Liver (tissue), 9 donors: ENCODE measurements around the gene PRPF19. TPM values are rescaled to one million over a fixed set of nuclear protein-coding genes. Genes with fewer than 3 reads are reported as not detected.

Experiments used
- DNase-seq: peaks from one replicate; pipeline ENCODE4 v3.0.0-alpha.2; 2017; ENCODE audit warnings: low spot score
- H3K27ac ChIP-seq, 2 donors: one replicate each; pipeline ENCODE4 v1.7.0; 2013; ENCODE audit warnings: inconsistent platforms in 2 of 2, low read length in 2 of 2, control low read depth in 1 of 2, low read depth in 1 of 2, mild to moderate bottlenecking in 1 of 2
- H3K27me3 ChIP-seq, 4 donors: one replicate each; pipeline versions ENCODE4 v1.6.1 to v1.7.0; 2013; ENCODE audit warnings: low read length in 3 of 4, inconsistent platforms in 1 of 4, mild to moderate bottlenecking in 1 of 4, moderate library complexity in 1 of 4; ENCODE audit not compliant: control insufficient read depth in 4 of 4, insufficient read depth in 4 of 4
- H3K36me3 ChIP-seq, 4 donors: one replicate each; pipeline versions ENCODE4 v1.6.1 to v1.7.0; 2013; ENCODE audit warnings: low read length in 3 of 4, mild to moderate bottlenecking in 3 of 4, low read depth in 1 of 4, moderate library complexity in 1 of 4; ENCODE audit not compliant: control insufficient read depth in 4 of 4, insufficient read depth in 3 of 4
- H3K4me1 ChIP-seq, 4 donors: one replicate each; pipeline versions ENCODE4 v1.6.1 to v1.7.0; 2013; ENCODE audit warnings: low read length in 3 of 4, mild to moderate bottlenecking in 3 of 4, moderate library complexity in 1 of 4; ENCODE audit not compliant: control insufficient read depth in 4 of 4, insufficient read depth in 4 of 4
- H3K4me3 ChIP-seq, 3 donors: one replicate each; pipeline versions ENCODE4 v1.6.1 to v1.7.0; 2013; ENCODE audit warnings: low read length in 3 of 3, control low read depth in 1 of 3, low read depth in 1 of 3, mild to moderate bottlenecking in 1 of 3
- H3K9ac ChIP-seq, 2 donors: one replicate each; pipeline ENCODE4 v1.7.0; 2013; ENCODE audit warnings: low read length in 2 of 2, mild to moderate bottlenecking in 2 of 2, moderate library complexity in 2 of 2, control low read depth in 1 of 2, low read depth in 1 of 2
- H3K9me3 ChIP-seq, 4 donors: one replicate each; pipeline versions ENCODE4 v1.6.1 to v1.7.0; 2013; ENCODE audit warnings: low read length in 3 of 4; ENCODE audit not compliant: control insufficient read depth in 4 of 4
- CTCF ChIP-seq: fragments of 150-350 bp; IDR thresholded peaks from 2 replicates; pipeline ENCODE4 v1.5.1; 2017; ENCODE audit warnings: improper control_type of control experiment, low read depth, low read length; ENCODE audit not compliant: missing input control
- EGR1 ChIP-seq, 2 donors: IDR thresholded peaks; 2 replicates each; pipeline ENCODE4 v1.6.1; 2016 to 2018; ENCODE audit warnings: antibody characterized with exemption in 2 of 2, low read depth in 2 of 2
- FOXA2 ChIP-seq: IDR thresholded peaks from 2 replicates; pipeline ENCODE4 v1.6.1; 2016; ENCODE audit warnings: antibody characterized with exemption
- GABPA ChIP-seq, 2 donors: IDR thresholded peaks in 1 of 2; conservative IDR thresholded peaks in 1 of 2; 2 replicates each; pipeline ENCODE4 v1.6.1; 2016; ENCODE audit warnings: antibody characterized with exemption in 2 of 2, mild to moderate bottlenecking in 1 of 2, moderate library complexity in 1 of 2
- HNF4A ChIP-seq, 2 donors: conservative IDR thresholded peaks; 2 replicates each; pipeline ENCODE4 v1.6.1; 2016; ENCODE audit warnings: antibody characterized with exemption in 2 of 2, mild to moderate bottlenecking in 2 of 2
- HNF4G ChIP-seq: IDR thresholded peaks from 2 replicates; pipeline ENCODE4 v1.6.1; 2016; ENCODE audit warnings: antibody characterized with exemption
- MAX ChIP-seq: IDR thresholded peaks from 2 replicates; pipeline ENCODE4 v1.6.1; 2016; ENCODE audit warnings: antibody characterized with exemption
- NR2F2 ChIP-seq: IDR thresholded peaks from 2 replicates; pipeline ENCODE4 v1.6.1; 2016; ENCODE audit warnings: antibody characterized with exemption
- RAD21 ChIP-seq, 2 donors: IDR thresholded peaks; 2 replicates each; pipeline ENCODE4 v1.6.1; 2016; ENCODE audit warnings: antibody characterized with exemption in 2 of 2, mild to moderate bottlenecking in 2 of 2
- REST ChIP-seq: IDR thresholded peaks from 2 replicates; pipeline ENCODE4 v1.6.1; 2016; ENCODE audit warnings: antibody characterized with exemption, mild to moderate bottlenecking
- RXRA ChIP-seq, 2 donors: IDR thresholded peaks; 2 replicates each; pipeline ENCODE4 v1.6.1; 2017 to 2018; ENCODE audit warnings: antibody characterized with exemption in 2 of 2, mild to moderate bottlenecking in 1 of 2
- SP1 ChIP-seq: IDR thresholded peaks from 2 replicates; pipeline ENCODE4 v1.6.1; 2018; ENCODE audit warnings: antibody characterized with exemption, mild to moderate bottlenecking
- TAF1 ChIP-seq: conservative IDR thresholded peaks from 2 replicates; pipeline ENCODE4 v1.6.1; 2016; ENCODE audit warnings: antibody characterized with exemption, mild to moderate bottlenecking
- YY1 ChIP-seq: IDR thresholded peaks from 2 replicates; pipeline ENCODE4 v1.6.1; 2016; ENCODE audit warnings: antibody characterized with exemption, mild to moderate bottlenecking
- ZBTB33 ChIP-seq: IDR thresholded peaks from 2 replicates; pipeline ENCODE4 v1.6.1; 2016; ENCODE audit warnings: antibody characterized with exemption
- WGBS: extraction: QIAGEN DNeasy Blood & Tissue Kit; methylation state at CpG from one replicate; pipeline ENCODE4 v1.1.7; 2013; 5-methylcytosine and 5-hydroxymethylcytosine counted together
- polyA plus RNA-seq, 2 donors: library from polyadenylated mRNA; stranded (reverse) in 1 of 2; unstranded in 1 of 2; fragments of 200-250 nt in 1 of 2; fragments of >200 nt in 1 of 2; fragmentation: Nextera tagmentation in 1 of 2; extraction: Ambion mirVana in 1 of 2; gene quantifications; one replicate each; pipeline versions ENCODE4 v1.2.1 to v1.2.3, GENCODE V29; 2013 to 2015
- total RNA-seq, 2 donors: library from RNA; depleted of rRNA; stranded (reverse); fragments of >200 nt; gene quantifications; one replicate each; pipeline ENCODE4 v1.2.3, GENCODE V29; 2014
- TF ChIP-seq, protein P1 (sequence below): IDR thresholded peaks from 2 replicates; pipeline ENCODE4 v1.6.1; 2016; ENCODE audit warnings: antibody characterized with exemption
- donor health status: healthy.
- donor health status: healthy.
- donor health status: healthy.
- donor health status: healthy.
- donor health status: healthy.

The PRPF19 gene
- total and polyA plus RNA-seq, 4 donors: 25.4 to 57.1 (median 40.4) TPM

DNA sequence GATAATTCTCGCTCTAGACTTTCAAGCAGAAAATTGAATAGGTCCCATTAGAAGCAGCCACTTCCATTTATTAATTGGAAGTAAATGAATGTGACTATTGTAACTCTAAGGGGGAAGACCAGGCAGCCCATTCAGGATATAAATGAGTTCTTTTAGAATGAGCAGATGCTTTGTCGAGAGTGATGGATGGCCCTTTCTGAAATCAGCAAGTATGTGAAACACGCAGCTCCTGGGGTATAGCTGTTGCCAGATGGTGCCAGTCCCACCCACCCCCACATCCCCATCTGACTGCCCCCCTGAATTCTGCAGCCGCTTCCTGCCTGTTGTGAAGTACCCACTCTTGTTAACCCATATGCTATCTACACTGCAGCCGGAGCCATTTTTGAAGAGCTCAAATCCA is 41.9 kb upstream of the PRPF19 start:
- H3K36me3 ChIP-seq: peaks cover 0 to 9% (median 2%) of the 10 kb centered on the region in 4 donors
- H3K9me3 ChIP-seq: no peaks in the 10 kb centered on the region
- no peak for TF ChIP-seq EGR1 (IDR thresholded peaks at IDR 0.05; ENCODE audit: low read depth in 2 of 2)
- no peak for TF ChIP-seq REST
- no peak for TF ChIP-seq ZBTB33
- no peak for TF ChIP-seq RAD21 (IDR thresholded peaks at IDR 0.05)
- no peak for TF ChIP-seq TAF1
- TF ChIP-seq MAX: no peak
- TF ChIP-seq, protein P1, sequence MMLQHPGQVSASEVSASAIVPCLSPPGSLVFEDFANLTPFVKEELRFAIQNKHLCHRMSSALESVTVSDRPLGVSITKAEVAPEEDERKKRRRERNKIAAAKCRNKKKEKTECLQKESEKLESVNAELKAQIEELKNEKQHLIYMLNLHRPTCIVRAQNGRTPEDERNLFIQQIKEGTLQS: no peak
- no peak for TF ChIP-seq RXRA (IDR thresholded peaks at IDR 0.05)
- TF ChIP-seq SP1: no peak
- no peak for TF ChIP-seq FOXA2
- no peak for TF ChIP-seq CTCF
- TF ChIP-seq GABPA (IDR thresholded peaks at IDR 0.05 in 1 of 2, conservative IDR thresholded peaks at IDR 0.05 in 1 of 2): no peak
- no peak for DNase-seq
- H3K27me3 ChIP-seq: no peaks in the 10 kb centered on the region
- no peak overlapping the region for H3K9ac ChIP-seq
- H3K4me1 ChIP-seq: peaks cover 5 to 23% (median 14%) of the 10 kb centered on the region in 4 donors
- WGBS: 85% methylated on average over 5 of the region's 5 CpGs
- H3K4me3 ChIP-seq: no peak overlapping the region
- no peak overlapping the region for H3K27ac ChIP-seq

- no peaks in the 10 kb centered on the region for H3K27me3 ChIP-seq
- peaks cover 0 to 11% (median 2%) of the 10 kb centered on the region in 4 donors for H3K36me3 ChIP-seq
- no peaks in the 10 kb centered on the region for H3K9me3 ChIP-seq
- H3K4me3 ChIP-seq: no peak overlapping the region
- peaks cover 5 to 21% (median 13%) of the 10 kb centered on the region in 4 donors for H3K4me1 ChIP-seq
- H3K9ac ChIP-seq: no peak overlapping the region
- WGBS: 59% methylated on average over 2 of the region's 2 CpGs
- H3K27ac ChIP-seq: no peak overlapping the region
- no peak for DNase-seq
- TF ChIP-seq REST (no peak), EGR1 (IDR thresholded peaks at IDR 0.05; ENCODE audit: low read depth in 2 of 2) (no peak), SP1 (no peak), GABPA (IDR thresholded peaks at IDR 0.05 in 1 of 2, conservative IDR thresholded peaks at IDR 0.05 in 1 of 2) (no peak), CTCF (no peak), MAX (no peak), TAF1 (no peak), RAD21 (IDR thresholded peaks at IDR 0.05) (no peak), HNF4G (no peak), HNF4A (conservative IDR thresholded peaks at IDR 0.05) (no peak), YY1 (no peak), NR2F2 (no peak), RXRA (IDR thresholded peaks at IDR 0.05) (no peak)
- TF ChIP-seq, protein P1: no peak
These were observed 41.3 kb upstream of the PRPF19 start for GRCh38 chr11:60947700-60948099.
